Measurements from ENCODE around the gene RFPL3. TPM values are rescaled to one million over a fixed set of nuclear protein-coding genes. Genes with fewer than 3 reads are reported as not detected.
"Not testable (repeated sequence)": the region's sequence is repeated elsewhere in the genome, so short reads cannot be mapped to it uniquely, and the experiment has no call there.

The RFPL3 gene
- total and polyA plus RNA-seq, 7 donors: not detected

GRCh38 chr22:32354360-32355351 is 3.0 kb upstream of the RFPL3 start:
- Histone ChIP-seq H3K36me3 (ENCODE audit: insufficient read depth in 1 of 2, low read depth in 1 of 2) (no peaks in the 10 kb centered on the region), H3K9me3 (no peaks in the 10 kb centered on the region), H3K4me3 (no peak overlapping the region), H3K27ac (no peak overlapping the region), H3K4me1 (no peaks in the 10 kb centered on the region), H3K27me3 (ENCODE audit: insufficient read depth in 3 of 3, low read length in 2 of 3) (no peaks in the 10 kb centered on the region)
- no peak for TF ChIP-seq CTCF (IDR thresholded peaks at IDR 0.05)
- DNase-seq (no peak), ATAC-seq (no peak)
- intact Hi-C loops (cut with DNase I): no loop called here
- 84 to 87% (median 84%) methylated on average over 29 to 30 of the region's 30 CpGs for WGBS, 3 donors

GRCh38 chr22:32355760-32356159 is 1.9 kb upstream of the RFPL3 start:
- no peaks in the 10 kb centered on the region for H3K36me3 ChIP-seq (ENCODE audit: insufficient read depth in 1 of 2, low read depth in 1 of 2)
- intact Hi-C loops (cut with DNase I): no loop called here
- no peak overlapping the region for H3K4me3 ChIP-seq
- no peaks in the 10 kb centered on the region for H3K9me3 ChIP-seq
- DNase-seq (no peak), ATAC-seq (no peak)
- TF ChIP-seq CTCF (IDR thresholded peaks at IDR 0.05): no peak
- H3K27me3 ChIP-seq (ENCODE audit: insufficient read depth in 3 of 3, low read length in 2 of 3): no peaks in the 10 kb centered on the region
- no peak overlapping the region for H3K27ac ChIP-seq
- no peaks in the 10 kb centered on the region for H3K4me1 ChIP-seq
- 56 to 80% (median 73%) methylated on average over 3 of the region's 3 CpGs for WGBS, 3 donors

GRCh38 chr22:32360096-32360495 is 2.4 kb downstream of the RFPL3 start:
- H3K4me3 ChIP-seq; H3K27ac ChIP-seq; DNase-seq; H3K9me3 ChIP-seq; H3K36me3 ChIP-seq (ENCODE audit: insufficient read depth in 1 of 2, low read depth in 1 of 2); H3K27me3 ChIP-seq (ENCODE audit: insufficient read depth in 3 of 3, low read length in 2 of 3); H3K4me1 ChIP-seq; ATAC-seq; intact Hi-C loops (cut with DNase I): not testable (repeated sequence)
- WGBS, 3 donors: 76 to 83% (median 80%) methylated on average over 11 of the region's 11 CpGs

GRCh38 chr22:32361257-32361656 is 3.6 kb downstream of the RFPL3 start:
- ATAC-seq (no peak), DNase-seq (no peak)
- 62 to 90% (median 81%) methylated on average over 2 of the region's 2 CpGs for WGBS, 3 donors
- Histone ChIP-seq H3K27ac (no peak overlapping the region), H3K4me1 (no peaks in the 10 kb centered on the region), H3K4me3 (no peak overlapping the region), H3K9me3 (no peaks in the 10 kb centered on the region), H3K27me3 (ENCODE audit: insufficient read depth in 3 of 3, low read length in 2 of 3) (no peaks in the 10 kb centered on the region), H3K36me3 (ENCODE audit: insufficient read depth in 1 of 2, low read depth in 1 of 2) (no peaks in the 10 kb centered on the region)
- intact Hi-C loops (cut with DNase I): no loop called here
- no peak for TF ChIP-seq CTCF (IDR thresholded peaks at IDR 0.05)

GRCh38 chr22:32364210-32364609 is 6.5 kb downstream of the RFPL3 start:
- Histone ChIP-seq H3K4me3 (no peak overlapping the region), H3K4me1 (no peaks in the 10 kb centered on the region), H3K9me3 (no peaks in the 10 kb centered on the region), H3K27ac (no peak overlapping the region), H3K27me3 (ENCODE audit: insufficient read depth in 3 of 3, low read length in 2 of 3) (no peaks in the 10 kb centered on the region), H3K36me3 (ENCODE audit: insufficient read depth in 1 of 2, low read depth in 1 of 2) (no peaks in the 10 kb centered on the region)
- TF ChIP-seq CTCF (IDR thresholded peaks at IDR 0.05): no peak
- 88 to 95% (median 92%) methylated on average over 5 of the region's 5 CpGs for WGBS, 3 donors
- DNase-seq (no peak), ATAC-seq (no peak)
- intact Hi-C loops (cut with DNase I): no loop called here
